Measurements from ENCODE around the gene RAPGEF1. TPM values are rescaled to one million over a fixed set of nuclear protein-coding genes. Genes with fewer than 3 reads are reported as not detected.

Gene RAPGEF1
- total RNA-seq, 1 experiment from 2014 or later, result 61.5 TPM

DNA sequence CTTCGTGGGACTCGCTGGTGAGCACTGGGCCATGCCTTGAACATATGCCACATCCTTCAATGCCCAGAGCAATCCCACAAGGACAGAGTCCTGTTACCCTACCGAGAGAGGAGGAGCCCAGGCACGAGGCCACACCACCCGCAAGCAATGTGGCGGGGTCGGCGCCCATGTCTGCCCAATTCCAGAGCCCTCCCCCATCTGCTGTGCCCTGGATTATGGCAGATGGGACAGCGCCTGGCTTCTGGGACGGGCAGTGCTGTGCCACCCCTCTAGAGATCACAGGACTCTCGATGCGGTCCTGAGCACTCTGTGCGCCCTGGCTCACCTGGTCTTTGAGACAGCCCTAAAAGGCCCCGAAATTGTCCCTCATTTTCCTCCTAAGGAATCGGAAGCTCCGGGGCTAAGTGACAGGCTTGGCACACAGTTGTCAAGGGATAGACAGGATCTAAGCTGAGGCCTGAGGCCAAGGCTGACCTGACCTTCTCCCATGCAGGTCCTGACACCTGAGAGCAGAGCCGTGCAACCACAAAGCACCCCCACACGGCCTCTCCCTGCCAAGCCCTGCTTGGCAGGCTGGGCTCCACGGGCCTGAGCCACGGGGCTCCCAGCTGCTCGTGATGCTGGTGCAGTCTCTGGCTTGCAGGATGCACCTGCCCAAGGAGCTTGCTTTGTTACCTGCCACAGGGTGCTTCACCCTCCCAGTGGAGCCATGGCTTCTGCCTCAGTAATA is 145.8 kb downstream of the RAPGEF1 start:
- TF ChIP-seq, protein P1, sequence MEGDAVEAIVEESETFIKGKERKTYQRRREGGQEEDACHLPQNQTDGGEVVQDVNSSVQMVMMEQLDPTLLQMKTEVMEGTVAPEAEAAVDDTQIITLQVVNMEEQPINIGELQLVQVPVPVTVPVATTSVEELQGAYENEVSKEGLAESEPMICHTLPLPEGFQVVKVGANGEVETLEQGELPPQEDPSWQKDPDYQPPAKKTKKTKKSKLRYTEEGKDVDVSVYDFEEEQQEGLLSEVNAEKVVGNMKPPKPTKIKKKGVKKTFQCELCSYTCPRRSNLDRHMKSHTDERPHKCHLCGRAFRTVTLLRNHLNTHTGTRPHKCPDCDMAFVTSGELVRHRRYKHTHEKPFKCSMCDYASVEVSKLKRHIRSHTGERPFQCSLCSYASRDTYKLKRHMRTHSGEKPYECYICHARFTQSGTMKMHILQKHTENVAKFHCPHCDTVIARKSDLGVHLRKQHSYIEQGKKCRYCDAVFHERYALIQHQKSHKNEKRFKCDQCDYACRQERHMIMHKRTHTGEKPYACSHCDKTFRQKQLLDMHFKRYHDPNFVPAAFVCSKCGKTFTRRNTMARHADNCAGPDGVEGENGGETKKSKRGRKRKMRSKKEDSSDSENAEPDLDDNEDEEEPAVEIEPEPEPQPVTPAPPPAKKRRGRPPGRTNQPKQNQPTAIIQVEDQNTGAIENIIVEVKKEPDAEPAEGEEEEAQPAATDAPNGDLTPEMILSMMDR (conservative IDR thresholded peaks at IDR 0.05; ENCODE audit: low read depth, low read length), result no peak
- TF ChIP-seq EZH2 (IDR thresholded peaks at IDR 0.05; ENCODE audit: borderline replicate concordance, low read depth, low read length, poor library complexity, severe bottlenecking), result no peak
- intact Hi-C loops (cut with micrococcal nuclease; ENCODE audit: unreplicated experiment), result no loop called here

DNA sequence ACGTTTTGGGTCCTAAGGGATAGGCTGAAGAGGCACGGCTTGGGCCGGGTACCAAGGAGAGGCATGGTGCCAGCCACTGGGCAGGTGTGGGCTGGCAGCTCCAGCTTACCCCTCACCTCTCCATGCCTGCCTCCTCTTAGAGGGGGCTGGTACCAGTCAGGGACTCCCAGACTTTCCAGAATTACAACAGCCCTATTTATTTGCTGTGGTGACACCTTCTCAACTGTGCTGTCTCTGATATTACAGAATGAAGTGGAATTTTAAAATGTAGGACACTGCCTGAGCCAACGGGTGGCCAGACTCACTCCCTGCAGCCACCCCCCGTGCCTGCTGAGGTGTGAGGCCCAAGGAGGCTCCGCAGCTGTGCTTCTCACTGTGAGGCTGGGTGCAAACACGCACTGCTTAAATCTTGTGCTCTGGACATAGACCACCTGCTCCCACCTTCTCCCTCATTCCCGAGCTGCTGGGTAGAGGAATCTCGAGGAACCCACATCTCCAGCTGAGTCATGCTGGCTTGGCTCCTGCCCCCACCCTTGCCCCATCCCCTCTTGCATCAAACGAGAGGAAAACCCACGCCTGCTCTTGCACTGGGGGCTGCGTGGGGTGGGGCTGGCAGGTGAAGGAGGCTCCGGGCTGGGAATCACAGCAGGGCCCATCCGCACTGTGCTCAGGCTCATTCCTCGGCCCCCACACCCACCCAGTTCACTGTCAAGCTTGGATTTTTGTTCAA is 146.6 kb downstream of the RAPGEF1 start:
- CTCF ChIA-PET, result interaction anchor here (0.8 kb wide), 1 partner anchor 159 kb away, joined by 3 read pairs; no protein-coding TSS in a partner anchor
- intact Hi-C loops (cut with micrococcal nuclease; ENCODE audit: unreplicated experiment), result no loop called here
- H3K27ac ChIP-seq (ENCODE audit: low read depth, low read length, poor library complexity, severe bottlenecking), result no peak overlapping the region
- H3K27me3 ChIP-seq (replicated peaks; ENCODE audit: insufficient read depth, low read depth, low read length, poor library complexity), result no peaks in the 10 kb centered on the region
- no peak overlapping the region for H3K4me3 ChIP-seq (ENCODE audit: low read depth, low read length, poor library complexity, severe bottlenecking)
- TF ChIP-seq EZH2 (IDR thresholded peaks at IDR 0.05; ENCODE audit: borderline replicate concordance, low read depth, low read length, poor library complexity, severe bottlenecking), result no peak
- TF ChIP-seq, protein P1 (conservative IDR thresholded peaks at IDR 0.05; ENCODE audit: low read depth, low read length), result no peak
- no peak for DNase-seq (ENCODE audit: low spot score)
- H3K4me1 ChIP-seq (ENCODE audit: insufficient read depth, low read length, poor library complexity, severe bottlenecking), result no peaks in the 10 kb centered on the region
- no peaks in the 10 kb centered on the region for H3K9me3 ChIP-seq (ENCODE audit: low read depth, low read length, poor library complexity, severe bottlenecking)
- POLR2A ChIA-PET (ENCODE audit: low non-redundant PET), result no interaction called here
- H3K36me3 ChIP-seq (ENCODE audit: insufficient read depth, low read length, poor library complexity, severe bottlenecking), result peaks cover 14% of the 10 kb centered on the region
- BruUV-seq (replicated peaks), result no TSS peak

More for the DNA sequence above, 145.8 kb downstream of the RAPGEF1 start:
- Histone ChIP-seq H3K27me3 (replicated peaks; ENCODE audit: insufficient read depth, low read depth, low read length, poor library complexity) (no peaks in the 10 kb centered on the region), H3K4me1 (ENCODE audit: insufficient read depth, low read length, poor library complexity, severe bottlenecking) (no peaks in the 10 kb centered on the region), H3K27ac (ENCODE audit: low read depth, low read length, poor library complexity, severe bottlenecking) (no peak overlapping the region), H3K9me3 (ENCODE audit: low read depth, low read length, poor library complexity, severe bottlenecking) (no peaks in the 10 kb centered on the region), H3K4me3 (ENCODE audit: low read depth, low read length, poor library complexity, severe bottlenecking) (no peak overlapping the region), H3K36me3 (ENCODE audit: insufficient read depth, low read length, poor library complexity, severe bottlenecking) (peaks cover 14% of the 10 kb centered on the region)
- ChIA-PET POLR2A (ENCODE audit: low non-redundant PET) (no interaction called here), CTCF (interaction anchor here (0.6 to 0.8 kb wide), 2 partner anchors 153 to 158 kb away, joined by 3 to 4 read pairs; no protein-coding TSS in a partner anchor)
- BruUV-seq (replicated peaks), result no TSS peak
- DNase-seq (ENCODE audit: low spot score), result no peak

DNA sequence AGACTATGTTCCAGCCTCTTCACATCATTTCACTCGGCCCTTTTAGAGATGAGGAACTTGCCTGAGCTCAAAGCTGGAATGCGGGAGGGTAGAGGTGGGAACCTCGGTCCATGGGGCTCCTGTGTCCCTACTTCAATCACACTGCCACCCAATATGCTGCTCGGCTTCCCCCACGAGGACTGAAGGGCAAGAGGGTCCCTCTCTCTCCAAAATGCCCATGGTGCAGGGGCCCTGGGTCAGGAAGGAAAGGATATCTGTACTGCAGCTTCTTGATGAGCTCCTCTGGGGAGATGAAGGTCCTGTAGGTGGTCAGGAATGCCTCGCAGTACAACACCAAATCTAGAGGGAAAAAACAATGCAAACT is 148.0 kb downstream of the RAPGEF1 start:
- no TSS peak for BruUV-seq (replicated peaks)
- H3K36me3 ChIP-seq (ENCODE audit: insufficient read depth, low read length, poor library complexity, severe bottlenecking), result peaks cover 9% of the 10 kb centered on the region
- no peaks in the 10 kb centered on the region for H3K4me1 ChIP-seq (ENCODE audit: insufficient read depth, low read length, poor library complexity, severe bottlenecking)
- DNase-seq (ENCODE audit: low spot score), result no peak
- TF ChIP-seq, protein P1 (conservative IDR thresholded peaks at IDR 0.05; ENCODE audit: low read depth, low read length), result no peak
- no peak for TF ChIP-seq EZH2 (IDR thresholded peaks at IDR 0.05; ENCODE audit: borderline replicate concordance, low read depth, low read length, poor library complexity, severe bottlenecking)
- ChIA-PET CTCF (interaction anchor here (0.7 to 1.5 kb wide), 3 partner anchors 142 to 147 kb away, joined by 4 to 8 read pairs (median 5); partner anchors contain the start of gene RAPGEF1), POLR2A (ENCODE audit: low non-redundant PET) (no interaction called here)
- H3K27ac ChIP-seq (ENCODE audit: low read depth, low read length, poor library complexity, severe bottlenecking), result no peak overlapping the region
- no peak overlapping the region for H3K4me3 ChIP-seq (ENCODE audit: low read depth, low read length, poor library complexity, severe bottlenecking)
- H3K27me3 ChIP-seq (replicated peaks; ENCODE audit: insufficient read depth, low read depth, low read length, poor library complexity), result no peaks in the 10 kb centered on the region
- intact Hi-C loops (cut with micrococcal nuclease; ENCODE audit: unreplicated experiment), result loop anchor here (1.0 to 2.0 kb wide), 2 partner anchors 148 to 155 kb away; partner anchors contain the start of gene RAPGEF1
- no peaks in the 10 kb centered on the region for H3K9me3 ChIP-seq (ENCODE audit: low read depth, low read length, poor library complexity, severe bottlenecking)

Data from A673 (cell line).